Stimulated activated CD4-positive, alpha-beta T cell treated with anti-CD3 and anti-CD28 coated beads, Interleukin-4, amount 100 ng/mL, for 24 hours (primary cell): ENCODE data around the gene YTHDC2.

ENCODE experiments used
- DNase-seq: peaks from one replicate; pipeline ENCODE4 v3.0.0-alpha.2; 2020

The YTHDC2 gene

DNA sequence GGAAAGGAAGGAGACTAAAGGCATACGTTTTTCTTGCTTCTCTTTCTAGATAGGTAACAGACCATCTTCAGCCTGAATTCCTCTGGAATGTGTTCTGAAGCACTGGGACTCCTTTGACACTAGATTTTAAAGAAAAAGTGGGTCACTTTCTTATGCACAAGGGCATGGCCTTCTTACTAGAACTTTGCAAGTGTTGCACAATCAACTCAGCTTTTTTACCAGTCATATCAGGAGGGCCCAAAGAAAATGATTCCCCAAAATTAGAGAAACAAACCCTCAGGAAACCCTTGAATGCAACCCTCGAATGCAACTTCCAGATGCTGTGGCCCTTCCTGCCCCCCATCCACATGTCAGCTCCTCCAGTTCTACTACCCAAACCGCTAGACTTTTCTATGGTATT, 93.9 kb downstream of the YTHDC2 start:
- DNase-seq = no peak

DNA sequence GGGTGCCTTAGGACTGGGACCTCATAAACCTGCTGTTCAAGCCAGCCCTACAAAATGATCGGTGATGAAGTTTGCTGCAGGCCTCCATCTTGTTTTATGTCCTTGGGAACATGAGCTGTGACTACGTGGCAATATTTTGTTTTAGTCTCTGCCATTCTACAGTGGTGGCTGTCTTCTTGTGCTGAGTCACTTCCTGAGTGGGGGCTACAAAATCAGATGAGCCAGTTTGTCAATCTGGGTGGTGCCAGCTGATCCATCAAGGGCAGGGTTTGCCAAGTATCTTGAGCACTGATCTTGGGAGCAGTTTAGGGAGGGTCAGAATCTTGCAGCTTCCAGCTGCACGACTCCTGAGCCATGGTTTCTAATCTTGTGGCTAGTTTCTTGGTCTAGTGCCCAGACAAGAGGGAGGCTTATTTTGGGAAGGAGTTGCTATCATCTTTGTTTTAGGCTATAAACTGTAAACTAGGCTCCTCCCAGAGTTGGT, 94.7 kb downstream of the YTHDC2 start:
- DNase-seq = no peak

DNA sequence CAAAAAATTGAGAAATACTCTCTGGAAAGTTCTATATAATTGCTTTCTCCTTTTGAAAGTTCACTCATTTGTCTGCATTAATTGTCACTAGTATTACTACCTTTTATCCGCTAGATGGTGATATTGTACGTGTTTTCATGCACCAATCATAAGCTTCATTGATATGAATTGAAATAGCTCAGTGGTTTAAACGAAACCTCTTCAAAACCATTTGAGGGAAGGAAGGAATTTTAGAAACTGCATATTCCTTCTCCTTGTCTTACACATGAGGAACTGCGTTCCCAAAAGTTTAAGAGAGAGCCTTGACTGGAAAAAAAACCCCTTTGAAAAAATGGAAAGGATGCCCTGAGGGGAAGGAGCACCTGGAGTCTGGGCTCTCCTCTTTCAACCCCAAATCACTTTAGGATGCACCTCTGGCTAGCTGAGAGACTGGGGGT, 98.6 kb downstream of the YTHDC2 start:
- no peak for DNase-seq

DNA sequence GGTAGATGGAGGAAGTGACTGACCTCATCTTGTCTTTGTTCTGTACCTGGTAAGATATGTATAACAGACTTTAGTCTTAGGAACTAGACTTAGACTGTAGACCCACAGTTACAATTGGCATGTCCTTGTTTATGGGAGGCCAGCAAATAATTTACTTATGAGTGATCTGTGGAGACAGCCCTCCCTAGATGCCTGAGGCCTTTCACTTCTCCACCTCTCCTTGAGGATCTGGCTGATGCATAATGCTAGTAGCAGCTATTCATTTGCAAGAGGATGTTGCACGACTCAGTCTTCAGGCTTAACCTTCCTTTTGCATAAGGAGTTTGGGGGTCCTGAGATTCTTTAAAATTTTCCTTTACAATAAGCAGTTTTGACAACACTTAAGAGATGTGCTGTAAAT, 100.7 kb downstream of the YTHDC2 start:
- DNase-seq = no peak

DNA sequence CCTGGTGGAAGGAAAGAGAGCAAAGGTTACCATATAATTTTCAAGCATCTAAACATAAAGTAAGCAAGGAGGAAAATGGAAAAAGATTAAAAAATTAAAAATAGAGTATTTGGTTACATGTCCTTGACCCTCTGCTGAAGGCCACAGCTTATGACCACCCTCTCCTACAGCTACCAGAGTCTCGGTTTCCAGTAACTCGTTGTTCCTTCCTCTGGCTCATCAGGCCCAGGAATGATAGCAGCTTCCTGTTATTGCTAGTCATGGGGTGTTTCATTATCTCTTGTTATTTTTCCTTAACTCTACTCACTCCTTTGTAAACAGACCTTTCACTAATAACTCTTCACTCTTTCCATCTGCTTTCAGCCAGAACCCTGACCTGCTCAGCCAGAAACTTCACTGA, 102.2 kb downstream of the YTHDC2 start:
- DNase-seq = no peak

DNA sequence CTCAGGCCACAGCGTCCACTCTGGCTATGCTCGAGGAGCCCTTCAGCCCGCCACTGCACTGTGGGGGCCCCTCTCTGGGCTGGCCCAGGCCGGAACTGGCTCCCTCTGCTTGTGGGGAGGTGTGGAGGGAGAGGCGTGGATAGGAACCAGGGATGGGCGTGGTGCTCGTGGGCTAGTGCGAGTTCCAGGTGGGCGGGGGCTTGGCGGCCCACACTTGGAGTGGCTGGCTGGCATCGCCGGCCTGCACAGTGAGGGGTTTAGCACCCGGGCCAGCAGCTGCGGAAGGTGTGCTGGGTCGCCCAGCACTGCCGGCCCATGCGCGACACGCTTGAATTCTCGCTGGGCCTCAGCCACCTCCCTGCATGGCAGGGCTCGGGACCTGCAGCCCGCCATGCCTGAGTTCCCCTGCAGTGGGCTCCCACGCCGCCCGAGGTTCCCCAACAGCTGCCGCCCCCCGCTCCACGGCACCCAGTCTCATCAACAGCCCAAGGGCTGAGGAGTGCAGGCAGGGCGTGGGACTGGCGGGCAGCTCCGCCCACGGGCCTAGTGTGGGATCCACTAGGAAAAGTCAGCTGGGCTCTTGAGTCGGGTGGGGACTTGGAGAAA, 103.8 kb downstream of the YTHDC2 start:
- no peak for DNase-seq

DNA sequence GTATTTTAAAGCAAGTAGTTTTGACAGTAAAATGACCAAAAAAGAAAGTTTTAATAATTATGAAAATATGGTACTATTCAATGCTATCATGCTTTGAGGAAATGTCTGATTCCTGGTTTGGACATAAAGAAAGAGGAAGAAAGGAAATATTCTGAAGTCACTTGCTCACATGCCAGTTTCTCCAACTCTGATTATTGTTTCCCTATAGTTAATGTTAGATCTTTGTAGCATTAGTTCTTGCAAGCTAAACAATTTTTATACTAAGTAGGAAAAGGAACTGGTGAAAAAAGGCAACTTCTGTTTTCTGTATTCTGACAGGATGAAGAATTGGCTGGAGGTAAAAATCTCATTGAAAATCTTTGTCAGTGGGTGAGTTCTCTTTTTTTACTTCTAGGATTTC, 119.5 kb downstream of the YTHDC2 start:
- no peak for DNase-seq

DNA sequence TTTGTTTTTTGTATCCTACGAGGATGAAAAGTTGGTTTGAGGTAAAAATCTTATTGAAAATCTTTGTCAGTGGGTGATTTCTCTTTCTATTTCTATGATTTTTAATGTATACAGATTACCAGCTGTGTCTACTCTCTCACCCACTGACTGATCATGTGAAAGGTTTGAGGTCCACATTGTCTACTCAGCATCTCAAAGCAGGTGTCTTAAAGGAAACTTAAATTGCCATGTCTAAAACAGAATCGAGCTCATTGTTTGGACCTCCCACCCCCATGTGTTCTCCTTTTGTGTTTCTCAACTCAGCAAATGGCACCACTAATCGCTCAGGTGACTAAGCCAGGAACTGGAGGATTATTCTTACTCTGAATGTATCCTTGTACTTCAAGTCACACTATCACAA, 121.5 kb downstream of the YTHDC2 start:
- DNase-seq = no peak

DNA sequence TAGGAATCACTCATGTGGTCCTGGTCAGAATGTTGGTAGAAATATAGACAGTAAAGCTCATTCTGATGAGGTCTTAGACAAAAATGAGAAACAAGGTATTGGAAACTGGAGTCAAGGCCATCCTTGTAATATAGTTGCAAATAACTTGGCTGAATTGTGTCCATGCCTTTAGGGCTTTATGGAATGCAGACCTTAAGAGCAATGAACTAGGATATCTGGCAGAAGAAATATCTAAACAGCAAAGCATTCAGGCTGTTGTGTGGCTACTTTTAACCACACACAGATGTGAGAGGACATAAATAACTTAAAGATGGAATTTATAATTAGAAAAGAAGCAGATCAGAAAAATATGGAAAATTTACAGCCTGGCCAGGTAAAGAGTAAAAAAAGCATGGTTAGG, 128.2 kb downstream of the YTHDC2 start:
- no peak for DNase-seq
